Measurements from ENCODE around the gene KLK7. TPM values are rescaled to one million over a fixed set of nuclear protein-coding genes. Genes with fewer than 3 reads are reported as not detected.

KLK7 gene
- polyA plus RNA-seq, 1 experiment: not detected

DNA sequence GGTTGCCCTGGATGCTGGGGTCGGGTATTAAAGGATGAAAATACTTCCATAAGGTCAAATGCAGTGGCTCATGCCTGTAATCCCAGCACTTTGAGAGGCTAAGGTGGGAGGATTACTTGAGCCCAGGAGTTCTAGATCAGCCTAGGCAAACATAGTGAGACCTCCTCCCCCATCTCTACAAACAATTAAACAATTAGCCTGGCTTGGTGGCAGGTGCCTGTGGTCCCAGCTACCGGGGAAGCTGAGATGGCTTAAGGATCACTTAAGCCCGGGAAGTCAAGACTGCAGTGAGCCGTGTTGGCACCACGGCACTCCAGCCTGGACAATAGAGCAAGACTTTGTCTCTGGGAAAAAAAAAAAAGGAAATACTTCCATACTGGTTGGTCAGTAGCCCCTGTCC is 41.2 kb upstream of the KLK7 start:
- ChIA-PET CTCF (no interaction called here), POLR2A (no interaction called here)
- H3K27me3 ChIP-seq (ENCODE audit: control insufficient read depth, insufficient read depth, low read length): peaks cover 5% of the 10 kb centered on the region
- H3K9me3 ChIP-seq (ENCODE audit: control insufficient read depth, insufficient read depth, low read length): no peaks in the 10 kb centered on the region; the same call in 1 of the 2 replicates
- DNase-seq (ENCODE audit: low read depth, low spot score): no peak
- no peak overlapping the region for H3K4me3 ChIP-seq (ENCODE audit: low read depth, low read length)
- TF ChIP-seq CTCF (IDR thresholded peaks at IDR 0.05; ENCODE audit: low read depth, low read length): no peak
- no peak overlapping the region for H3K27ac ChIP-seq (ENCODE audit: low read depth, low read length)

DNA sequence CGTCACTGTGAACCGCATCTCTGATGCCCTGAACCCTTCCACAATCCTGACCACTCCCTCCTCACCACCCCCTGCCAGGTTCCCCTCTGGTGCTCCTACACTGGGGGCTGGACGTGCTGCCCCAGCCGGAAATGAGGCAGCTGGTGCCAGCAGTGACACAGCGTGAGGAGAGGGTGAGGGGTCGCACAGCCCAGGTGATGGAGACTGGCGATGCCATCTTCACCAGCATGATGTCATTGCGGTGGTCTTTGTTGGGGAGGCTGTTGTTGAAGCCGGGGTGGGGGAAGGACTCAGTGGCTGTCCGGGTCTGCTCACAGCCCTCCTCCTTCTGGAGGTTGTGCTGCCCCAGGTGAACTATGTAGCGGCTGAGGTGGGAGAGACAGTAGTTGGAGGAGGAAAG is 40.2 kb upstream of the KLK7 start:
- peaks cover 11% of the 10 kb centered on the region for H3K27me3 ChIP-seq (ENCODE audit: control insufficient read depth, insufficient read depth, low read length)

DNA sequence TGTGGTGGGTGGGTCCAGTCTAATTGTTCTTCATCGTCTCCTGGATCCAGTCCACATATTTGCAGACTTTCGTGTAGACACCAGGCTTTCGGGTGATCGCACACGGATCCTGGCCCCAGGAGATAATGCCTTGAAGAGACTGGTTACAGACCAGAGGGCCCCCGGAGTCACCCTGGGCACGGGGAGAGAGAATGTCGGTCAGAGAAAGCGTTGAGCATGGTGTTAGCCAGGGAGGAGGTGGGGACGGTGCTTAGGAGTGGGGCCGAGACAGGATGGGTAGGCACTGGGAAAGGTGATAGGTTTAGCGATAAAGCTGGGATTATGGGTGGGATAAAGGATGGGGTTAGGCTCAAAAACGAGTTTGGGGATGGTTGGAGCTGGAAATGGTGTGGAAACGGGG is 38.8 kb upstream of the KLK7 start:
- Histone ChIP-seq H3K4me3 (ENCODE audit: low read depth, low read length) (no peak overlapping the region), H3K27ac (ENCODE audit: low read depth, low read length) (no peak overlapping the region), H3K9me3 (ENCODE audit: control insufficient read depth, insufficient read depth, low read length) (no peaks in the 10 kb centered on the region; the same call in 1 of the 2 replicates), H3K27me3 (ENCODE audit: control insufficient read depth, insufficient read depth, low read length) (peaks cover 17% of the 10 kb centered on the region)
- DNase-seq (ENCODE audit: low read depth, low spot score): no peak
- TF ChIP-seq CTCF (IDR thresholded peaks at IDR 0.05; ENCODE audit: low read depth, low read length): no peak
- POLR2A ChIA-PET: no interaction called here
- CTCF ChIA-PET: interaction anchor here (0.7 to 1.7 kb wide), 3 partner anchors 72 to 154 kb away, joined by 3 to 4 read pairs (median 4); no protein-coding TSS in a partner anchor

More for the DNA sequence above, 40.2 kb upstream of the KLK7 start:
- TF ChIP-seq CTCF (IDR thresholded peaks at IDR 0.05; ENCODE audit: low read depth, low read length): no peak
- H3K27ac ChIP-seq (ENCODE audit: low read depth, low read length): no peak overlapping the region
- ChIA-PET POLR2A (no interaction called here), CTCF (no interaction called here)
- no peaks in the 10 kb centered on the region; the same call in 1 of the 2 replicates for H3K9me3 ChIP-seq (ENCODE audit: control insufficient read depth, insufficient read depth, low read length)
- no peak overlapping the region for H3K4me3 ChIP-seq (ENCODE audit: low read depth, low read length)
- DNase-seq (ENCODE audit: low read depth, low spot score): no peak

GRCh38 chr19:51020988-51021651 is 37.4 kb upstream of the KLK7 start:
- no peak overlapping the region for H3K27ac ChIP-seq (ENCODE audit: low read depth, low read length)
- no peak overlapping the region for H3K4me3 ChIP-seq (ENCODE audit: low read depth, low read length)
- CTCF ChIA-PET: interaction anchor here (0.5 to 2.4 kb wide), 30 partner anchors 10 to 636 kb away, joined by 3 to 34 read pairs (median 4); no protein-coding TSS in a partner anchor
- POLR2A ChIA-PET: interaction anchor here (0.7 kb wide), 1 partner anchor 788 kb away, joined by 6 read pairs; no protein-coding TSS in a partner anchor
- TF ChIP-seq CTCF (IDR thresholded peaks at IDR 0.05; ENCODE audit: low read depth, low read length): peak; percentile 73
- H3K9me3 ChIP-seq (ENCODE audit: control insufficient read depth, insufficient read depth, low read length): no peaks in the 10 kb centered on the region; the same call in 1 of the 2 replicates
- peak; percentile 7 for DNase-seq (ENCODE audit: low read depth, low spot score)
- peaks cover 26% of the 10 kb centered on the region for H3K27me3 ChIP-seq (ENCODE audit: control insufficient read depth, insufficient read depth, low read length)

DNA sequence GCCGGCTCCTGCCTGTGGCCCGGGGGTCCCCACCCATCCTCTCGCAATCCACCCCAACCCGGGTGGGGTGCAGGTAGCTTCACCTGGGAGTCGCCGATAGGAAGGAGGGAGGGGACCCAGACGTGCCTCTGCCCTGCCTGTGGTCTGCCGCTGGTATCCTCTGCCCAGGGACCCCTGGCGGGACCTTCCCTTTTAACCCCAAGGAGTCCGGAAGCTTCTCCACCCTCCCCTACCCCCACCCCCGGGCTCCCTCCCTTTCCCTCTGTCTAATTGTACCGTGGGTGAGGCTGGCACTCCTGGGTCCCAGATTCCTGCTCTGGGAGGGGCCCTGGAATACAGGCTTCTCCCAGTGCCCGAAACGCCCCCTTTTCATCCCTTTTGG is 35.8 kb upstream of the KLK7 start, which contains the start of gene KLK10:
Gene KLK10, minus strand, starts transcription at position 166 of the 382 bp plus-strand sequence. CDS start 579 bp downstream, outside the sequence.
- Histone ChIP-seq H3K4me3 (ENCODE audit: low read depth, low read length) (no peak within 1 kb of the TSS), H3K9me3 (ENCODE audit: control insufficient read depth, insufficient read depth, low read length) (peaks cover 4% of the 10 kb centered on the region; the same call in 1 of the 2 replicates), H3K27me3 (ENCODE audit: control insufficient read depth, insufficient read depth, low read length) (peaks cover 26% of the 10 kb centered on the region), H3K27ac (ENCODE audit: low read depth, low read length) (no peak within 1 kb of the TSS)
- POLR2A ChIA-PET: no interaction called here
- no peak for TF ChIP-seq CTCF (IDR thresholded peaks at IDR 0.05; ENCODE audit: low read depth, low read length)
- CTCF ChIA-PET: interaction anchor here (2.4 kb wide), 2 partner anchors 76 to 116 kb away, joined by 8 to 34 read pairs; no protein-coding TSS in a partner anchor
- no peak for DNase-seq (ENCODE audit: low read depth, low spot score)

Data from AG04450 (cell line).